Stimulated activated CD8-positive, alpha-beta memory T cell treated with anti-CD3 and anti-CD28 coated beads, Interleukin-7, amount 100 ng/mL, for 1 hour (primary cell): Measurements from ENCODE around the gene FBXO17.
"Not testable (repeated sequence)": the region's sequence is repeated elsewhere in the genome, so short reads cannot be mapped to it uniquely, and the experiment has no call there.

Source experiments
- DNase-seq, 2 donors: peaks; one replicate each; pipeline ENCODE4 v3.0.0-alpha.2; 2020; ENCODE audit warnings: low read depth in 2 of 2

FBXO17 gene

GRCh38 chr19:38975214-38975860 is at the start of gene FBXO17:
FBXO17 (minus strand) TSS chr19:38975742; CDS start chr19:38950319, 25,423 bp downstream.
- no peak for DNase-seq

GRCh38 chr19:39024875-39025641 is 49.5 kb upstream of the FBXO17 start:
- DNase-seq, result no peak

DNA sequence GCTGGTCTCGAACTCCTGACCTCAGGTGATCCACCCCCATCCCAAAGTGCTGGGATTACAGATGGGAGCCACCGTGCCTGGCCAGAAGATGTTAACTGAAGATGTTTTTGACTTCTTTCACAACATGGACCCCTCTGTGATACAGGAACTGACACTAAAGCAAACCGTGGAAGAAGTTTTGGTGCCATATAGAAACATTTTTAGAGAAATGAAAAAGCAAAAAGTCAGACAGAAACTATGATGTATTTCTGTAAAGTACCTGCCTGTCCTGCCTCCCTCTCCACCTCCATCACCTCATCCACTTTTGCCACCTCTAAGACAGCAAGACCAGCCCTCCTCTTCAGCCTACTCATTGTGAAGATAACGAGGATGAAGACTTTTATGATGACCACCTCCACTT is 45.5 kb upstream of the FBXO17 start:
- no peak for DNase-seq

DNA sequence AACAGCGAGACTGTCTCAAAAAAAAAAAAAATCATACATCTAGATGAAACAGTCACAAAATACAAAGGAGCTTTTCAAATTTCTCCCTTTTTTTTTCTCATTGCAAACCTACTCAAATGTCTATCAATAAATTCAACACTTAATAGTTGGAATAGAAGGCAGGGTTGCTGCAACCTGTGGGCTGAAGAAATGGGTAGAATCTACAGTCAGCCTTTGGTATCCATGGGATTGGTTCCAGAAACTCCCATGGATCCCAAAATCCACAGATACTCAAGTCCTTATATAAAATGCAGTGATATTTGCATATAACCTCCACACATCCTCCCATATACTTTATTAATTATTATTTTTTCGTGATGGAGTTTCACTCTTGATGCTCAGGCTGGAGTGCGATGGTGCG is 42.1 kb upstream of the FBXO17 start:
- DNase-seq, result no peak

GRCh38 chr19:39017026-39017425 is 41.5 kb upstream of the FBXO17 start:
- no peak for DNase-seq

GRCh38 chr19:39014037-39014436 is 38.5 kb upstream of the FBXO17 start:
- no peak for DNase-seq

DNA sequence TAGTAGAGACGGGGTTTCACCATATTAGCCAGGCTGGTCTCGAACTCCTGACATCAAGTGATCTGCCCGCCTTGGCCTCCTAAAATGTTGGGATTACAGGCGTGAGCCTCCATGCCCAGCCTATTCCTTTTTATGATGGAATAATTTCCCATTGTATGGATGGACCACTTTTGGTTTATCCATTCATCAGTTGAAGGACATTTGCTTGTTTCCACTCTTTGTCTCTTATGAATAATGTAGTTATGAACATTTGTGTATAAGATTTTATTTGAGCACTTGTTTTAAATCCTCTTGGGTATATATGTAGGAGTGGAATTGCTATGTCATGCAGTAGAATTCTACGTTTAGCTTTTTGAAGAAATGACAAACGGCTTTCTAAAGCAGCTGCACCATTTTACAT is 33.5 kb upstream of the FBXO17 start:
- no peak for DNase-seq

DNA sequence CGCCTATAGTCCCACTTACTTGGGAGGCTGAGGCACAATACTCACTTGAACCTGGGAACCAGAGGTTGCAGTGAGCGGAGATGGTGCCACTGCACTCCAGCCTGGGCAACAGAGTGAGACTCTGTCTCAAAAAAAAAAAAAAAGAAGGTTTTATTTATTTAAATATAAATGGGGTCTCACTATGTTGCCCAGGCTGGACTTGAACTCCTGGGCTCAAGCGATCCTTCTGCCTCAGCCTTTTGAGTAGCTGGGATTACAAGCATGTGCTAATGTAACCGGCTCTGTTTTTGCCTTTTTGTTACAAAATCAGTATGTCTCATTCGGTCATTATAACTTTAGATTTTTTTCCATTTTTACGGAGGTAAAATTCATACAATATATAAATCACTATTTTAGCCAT is 32.6 kb upstream of the FBXO17 start:
- no peak for DNase-seq

DNA sequence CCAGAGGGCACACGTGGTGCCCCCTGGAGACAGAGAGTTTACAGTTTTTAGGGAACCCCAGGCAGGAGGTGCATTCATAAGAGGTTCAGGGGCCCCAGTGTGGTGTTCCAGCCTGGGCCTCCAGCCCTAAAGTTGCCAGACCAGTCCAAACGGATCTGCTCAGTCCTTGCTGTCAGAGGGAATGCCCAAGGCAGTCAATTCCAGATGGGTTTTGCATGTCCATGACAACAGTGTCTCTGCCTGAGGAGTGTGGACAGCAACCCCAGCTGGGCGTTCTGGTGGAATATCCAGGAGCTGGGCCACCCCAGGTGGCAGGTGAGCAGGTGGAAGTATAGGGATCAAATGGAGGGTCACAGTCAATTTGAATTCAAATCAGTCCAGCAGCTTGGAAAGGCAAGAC is 31.6 kb upstream of the FBXO17 start:
- no peak for DNase-seq

- DNase-seq, result no peak
Measured at GRCh38 chr19:39004403-39004802, 28.9 kb upstream of the FBXO17 start.

GRCh38 chr19:39003796-39004195 is 28.3 kb upstream of the FBXO17 start:
- DNase-seq, result no peak

DNA sequence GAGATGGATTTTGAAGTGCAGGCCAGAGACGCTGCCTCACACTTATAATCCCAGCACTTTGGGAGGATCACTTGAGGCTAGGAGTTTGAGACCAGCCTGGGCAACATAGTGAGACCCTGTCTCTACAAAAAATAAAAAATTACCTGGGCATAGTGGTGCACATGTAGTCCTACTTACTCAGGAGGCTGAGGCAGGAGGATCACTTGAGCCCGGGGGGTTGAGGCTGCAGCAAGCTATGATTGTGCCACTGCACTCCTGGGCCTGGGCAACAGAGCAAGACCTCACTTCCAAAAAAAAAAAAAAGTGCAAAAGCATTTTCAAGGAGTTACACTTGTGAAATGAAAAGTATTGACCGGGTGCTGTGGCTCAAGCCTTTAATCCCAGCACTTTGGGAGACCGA is 27.6 kb upstream of the FBXO17 start:
- DNase-seq, result no peak

- DNase-seq, result no peak
Measured at GRCh38 chr19:39001041-39001440, 25.5 kb upstream of the FBXO17 start.

DNA sequence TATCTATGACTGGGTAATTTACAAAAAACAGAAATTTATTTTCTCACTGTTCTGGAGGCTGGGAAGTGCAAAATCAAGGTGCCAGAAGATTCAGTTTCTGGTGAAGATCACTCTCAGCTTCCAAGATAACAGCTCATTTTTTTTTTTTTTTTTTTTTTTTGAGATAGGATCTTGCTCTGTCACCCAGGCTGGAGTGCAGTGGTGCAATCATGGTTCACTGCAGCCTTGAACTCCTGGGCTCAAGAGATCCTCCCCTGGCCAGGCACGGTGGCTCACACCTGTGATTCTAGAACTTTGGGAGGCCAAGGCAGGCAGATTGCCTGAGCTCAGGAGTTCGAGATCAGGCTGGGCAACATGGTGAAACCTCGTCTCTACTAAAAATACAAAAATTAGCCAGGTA is 22.0 kb upstream of the FBXO17 start:
- not testable (repeated sequence) for DNase-seq

DNA sequence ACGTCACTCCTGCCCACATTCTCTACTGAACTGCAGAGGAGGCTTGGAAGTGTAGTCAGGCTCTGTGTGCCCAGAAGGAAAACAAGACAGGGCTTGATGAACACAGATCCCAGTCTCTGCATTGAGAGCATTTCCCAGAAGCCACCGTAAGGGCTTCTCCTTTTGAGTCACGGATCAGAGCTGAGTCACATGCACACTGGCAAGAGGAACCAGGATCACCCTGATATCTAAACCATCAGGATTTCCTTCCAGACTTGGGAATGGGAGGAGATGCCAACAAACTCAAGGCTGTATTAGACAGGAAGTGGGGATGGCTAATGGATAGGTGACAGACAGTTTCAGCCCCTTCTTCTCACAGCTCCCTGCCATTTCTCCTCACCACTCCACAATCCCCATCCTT is 17.7 kb upstream of the FBXO17 start:
- no peak for DNase-seq

DNA sequence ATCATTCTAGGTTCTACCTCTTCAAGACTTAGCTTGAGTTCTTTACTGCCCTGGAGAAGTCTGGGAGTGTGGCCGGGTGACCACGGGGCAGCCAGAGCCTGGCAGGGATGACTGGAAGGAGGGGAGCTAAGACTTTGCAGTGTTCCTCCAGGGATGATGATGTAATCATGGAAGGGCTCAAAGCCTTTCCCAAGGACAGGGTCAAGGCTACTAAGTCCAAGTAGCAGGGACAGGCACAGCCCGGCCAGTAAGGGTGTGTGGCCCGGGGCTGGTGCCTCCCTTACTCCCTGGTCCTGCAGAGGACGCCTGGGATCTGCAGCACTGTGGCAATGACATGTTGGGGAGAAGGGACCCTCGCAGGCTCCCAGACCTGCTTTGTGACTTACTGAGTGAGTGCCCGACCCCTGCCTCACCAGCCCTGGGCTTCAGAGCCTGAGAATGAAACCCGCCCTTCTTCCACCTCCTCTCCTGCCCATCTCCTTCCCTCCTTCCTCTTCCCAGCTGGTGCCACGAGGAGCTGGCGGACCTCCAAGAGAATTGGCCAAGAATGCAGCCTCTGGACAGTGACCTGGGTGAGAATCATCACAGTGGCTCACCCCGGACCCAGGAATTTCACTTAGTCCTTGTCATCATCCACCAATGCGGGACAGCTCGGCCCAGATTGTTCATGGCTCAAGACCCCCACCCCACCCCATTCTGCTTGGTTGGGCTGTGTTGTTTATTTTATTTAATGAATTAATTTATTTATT is 15.6 kb upstream of the FBXO17 start:
- no peak for DNase-seq

- DNase-seq, result not testable (repeated sequence)
Measured at GRCh38 chr19:38989614-38990013, 14.1 kb upstream of the FBXO17 start.

DNA sequence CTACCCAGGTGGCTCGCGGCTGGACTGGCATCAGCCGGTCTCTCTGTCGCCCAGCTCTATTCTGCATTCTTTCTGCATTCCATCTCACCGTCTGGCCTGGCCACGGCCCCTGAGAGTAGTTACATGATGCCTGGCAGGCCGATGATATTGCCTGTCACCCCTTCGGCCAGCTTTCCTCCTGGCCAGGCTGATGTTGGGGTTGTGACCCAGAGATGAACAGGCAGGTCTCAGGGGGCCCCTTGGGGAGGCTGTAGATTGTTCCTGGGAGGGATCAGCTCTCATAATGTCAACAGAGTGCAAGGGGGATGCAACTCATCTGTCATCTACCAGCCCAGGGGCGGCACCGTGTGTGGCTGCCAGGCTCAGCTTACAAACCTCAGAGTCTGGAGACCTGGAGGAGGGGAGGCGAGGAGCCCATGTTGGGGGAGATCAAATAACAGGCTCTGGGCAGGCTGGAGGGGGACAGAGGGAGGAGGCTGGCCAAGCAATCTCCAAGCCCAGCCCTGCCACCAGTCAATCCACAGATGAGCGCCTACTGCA is 13.6 kb upstream of the FBXO17 start:
- DNase-seq, result no peak

DNA sequence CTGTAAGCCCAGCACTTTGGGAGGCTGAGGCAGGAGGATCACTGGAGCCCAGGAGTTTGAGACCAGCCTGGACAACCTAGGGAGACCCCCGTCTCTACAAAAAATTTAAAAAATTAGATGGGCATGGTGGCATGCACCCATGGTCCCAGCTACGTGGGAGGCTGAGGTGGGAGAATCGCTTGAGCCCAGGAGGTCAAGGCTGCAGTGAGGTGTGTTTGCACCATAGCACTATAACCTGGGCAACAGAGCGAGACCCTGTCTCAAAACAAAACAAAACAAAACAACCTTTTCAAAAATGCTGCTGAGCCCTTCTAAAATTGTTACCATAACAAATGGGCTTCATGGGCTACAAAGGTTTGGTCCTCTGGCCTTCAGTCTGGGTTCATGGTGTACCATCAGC is 13.1 kb upstream of the FBXO17 start:
- not testable (repeated sequence) for DNase-seq

GRCh38 chr19:38987745-38988144 is 12.2 kb upstream of the FBXO17 start:
- DNase-seq, result not testable (repeated sequence)

DNA sequence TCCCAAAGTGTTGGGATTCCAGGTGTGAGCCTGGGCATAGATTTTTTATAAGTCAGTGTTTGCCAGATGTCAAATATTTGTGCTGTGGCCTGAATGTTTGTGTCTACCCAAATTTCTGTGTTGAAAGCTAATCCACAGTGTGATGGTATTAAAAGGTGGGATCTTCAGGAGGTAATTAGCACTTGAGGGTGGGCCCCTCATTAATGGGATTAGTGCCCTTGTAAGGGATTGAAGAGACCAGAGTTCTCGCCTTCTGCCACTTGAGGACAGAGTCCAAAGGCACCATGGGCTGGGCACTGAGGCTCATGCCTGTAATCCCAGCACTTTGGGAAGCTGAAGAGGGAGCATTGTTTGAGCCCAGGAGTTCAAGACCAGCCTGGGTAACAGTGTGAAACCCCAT is 9.7 kb upstream of the FBXO17 start:
- DNase-seq, result no peak

DNA sequence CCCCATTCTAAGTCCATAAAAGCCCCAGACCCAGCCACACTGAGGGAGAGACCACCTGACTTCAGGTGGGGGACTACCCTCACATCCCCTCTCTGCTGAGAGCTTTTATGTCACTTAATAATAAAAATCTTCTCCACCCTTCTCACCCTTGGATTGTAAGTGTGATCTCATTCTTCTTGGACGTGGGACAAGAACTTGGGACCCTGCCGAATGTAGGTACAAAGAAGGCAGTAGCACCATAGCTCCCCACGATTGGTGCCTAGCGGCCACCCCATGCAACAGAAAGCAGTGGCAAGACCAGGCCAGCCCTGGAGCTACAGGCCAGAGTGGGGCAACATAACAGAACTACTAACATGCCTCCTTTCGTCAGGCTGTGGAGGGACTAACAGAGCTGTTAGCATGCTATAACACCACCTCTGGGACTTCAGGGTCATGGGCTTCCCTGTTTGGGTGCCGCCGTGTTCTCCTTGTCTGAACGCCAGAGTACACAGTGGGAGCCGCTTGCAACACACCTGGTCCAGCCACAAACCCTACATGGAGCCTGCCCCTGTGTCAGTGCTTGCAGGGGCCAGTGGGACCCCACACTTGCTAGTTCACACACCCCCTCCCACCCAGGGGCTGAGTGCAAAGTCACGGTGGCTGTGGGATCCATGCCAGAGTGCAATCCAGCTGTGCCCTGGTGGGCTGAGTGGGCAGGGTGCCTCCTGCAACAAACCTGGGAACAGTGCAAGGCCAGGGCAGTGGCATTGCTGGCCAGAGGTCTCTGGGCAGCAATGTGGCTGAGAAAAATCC is 5.2 kb upstream of the FBXO17 start:
- no peak for DNase-seq
